ENCODE measurements around the gene SLC7A6.
A peak's percentile ranks its signal among the peaks of the same experiment; 100 is the strongest.

GRCh38 chr16:68234188-68235107 is 29.9 kb upstream of the SLC7A6 start:
- TF ChIP-seq CTCF (IDR thresholded peaks at IDR 0.05): peak in 3 of 6 experiments; percentile 3 to 21 (median 15)
- peak in 1 of 2 donors; percentile 72 for TF ChIP-seq POLR2A (IDR thresholded peaks at IDR 0.05)

Measured in thyroid gland (tissue), 4 donors.